Measurements from ENCODE around the gene KIF19.

GRCh38 chr17:74277935-74278334 is 48.1 kb upstream of the KIF19 start:
- TF ChIP-seq POLR2A (IDR thresholded peaks at IDR 0.05) (no peak), CTCF (IDR thresholded peaks at IDR 0.05) (no peak)
